Subcutaneous abdominal adipose tissue (tissue), 5 donors: ENCODE measurements around the gene RUSF1.

Experiments used
- H3K27ac ChIP-seq: one replicate; pipeline ENCODE4 v1.7.0; 2013; ENCODE audit warnings: low read depth, mild to moderate bottlenecking, inconsistent platforms, low read length, moderate library complexity
- H3K27me3 ChIP-seq, 5 donors: one replicate each; pipeline ENCODE4 v1.7.0; 2013; ENCODE audit warnings: low read length in 5 of 5, inconsistent platforms in 1 of 5; ENCODE audit not compliant: control insufficient read depth in 5 of 5, insufficient read depth in 4 of 5
- H3K36me3 ChIP-seq, 5 donors: one replicate each; pipeline ENCODE4 v1.7.0; 2013; ENCODE audit warnings: low read length in 5 of 5; ENCODE audit not compliant: control insufficient read depth in 5 of 5, insufficient read depth in 5 of 5
- H3K4me1 ChIP-seq, 5 donors: one replicate each; pipeline ENCODE4 v1.7.0; 2013; ENCODE audit warnings: low read length in 5 of 5, mild to moderate bottlenecking in 3 of 5, moderate library complexity in 1 of 5; ENCODE audit not compliant: control insufficient read depth in 5 of 5, insufficient read depth in 5 of 5
- H3K4me3 ChIP-seq, 5 donors: one replicate each; pipeline ENCODE4 v1.7.0; 2013; ENCODE audit warnings: low read length in 5 of 5, low read depth in 1 of 5
- H3K9ac ChIP-seq, 5 donors: one replicate each; pipeline ENCODE4 v1.7.0; 2013; ENCODE audit warnings: low read length in 5 of 5, mild to moderate bottlenecking in 4 of 5, moderate library complexity in 3 of 5
- H3K9me3 ChIP-seq, 5 donors: one replicate each; pipeline ENCODE4 v1.7.0; 2013; ENCODE audit warnings: low read length in 5 of 5; ENCODE audit not compliant: control insufficient read depth in 5 of 5
- donor health status: healthy.
- donor health status: healthy.
- donor health status: healthy.
- donor health status: healthy.
- donor health status: healthy.

RUSF1 gene

DNA sequence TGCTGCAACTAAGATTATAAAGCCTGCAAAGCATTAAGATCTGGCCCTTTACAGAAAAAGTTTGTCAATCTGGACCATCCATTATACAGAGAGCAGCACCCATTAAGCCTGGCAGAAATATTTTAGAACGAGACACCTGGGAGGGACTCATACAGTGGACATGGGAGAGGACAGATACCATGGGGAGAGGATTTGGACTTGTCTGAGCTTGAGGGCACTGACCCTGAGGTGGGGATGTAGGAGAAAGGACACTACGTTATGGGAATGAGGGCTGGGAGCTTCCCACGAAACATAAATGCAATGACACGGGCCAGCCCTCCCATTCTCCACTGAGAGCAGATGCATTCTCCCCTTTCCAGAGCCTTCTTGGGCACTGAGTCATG is 6.2 kb downstream of the RUSF1 start:
- Histone ChIP-seq H3K9ac (peak overlapping the region in 1 of 5 donors; percentile 15), H3K27me3 (no peaks in the 10 kb centered on the region), H3K4me3 (no peak overlapping the region), H3K9me3 (no peaks in the 10 kb centered on the region), H3K36me3 (peaks cover 3 to 48% (median 38%) of the 10 kb centered on the region in 5 donors), H3K27ac (no peak overlapping the region), H3K4me1 (peaks cover 4 to 21% (median 11%) of the 10 kb centered on the region in 5 donors)

DNA sequence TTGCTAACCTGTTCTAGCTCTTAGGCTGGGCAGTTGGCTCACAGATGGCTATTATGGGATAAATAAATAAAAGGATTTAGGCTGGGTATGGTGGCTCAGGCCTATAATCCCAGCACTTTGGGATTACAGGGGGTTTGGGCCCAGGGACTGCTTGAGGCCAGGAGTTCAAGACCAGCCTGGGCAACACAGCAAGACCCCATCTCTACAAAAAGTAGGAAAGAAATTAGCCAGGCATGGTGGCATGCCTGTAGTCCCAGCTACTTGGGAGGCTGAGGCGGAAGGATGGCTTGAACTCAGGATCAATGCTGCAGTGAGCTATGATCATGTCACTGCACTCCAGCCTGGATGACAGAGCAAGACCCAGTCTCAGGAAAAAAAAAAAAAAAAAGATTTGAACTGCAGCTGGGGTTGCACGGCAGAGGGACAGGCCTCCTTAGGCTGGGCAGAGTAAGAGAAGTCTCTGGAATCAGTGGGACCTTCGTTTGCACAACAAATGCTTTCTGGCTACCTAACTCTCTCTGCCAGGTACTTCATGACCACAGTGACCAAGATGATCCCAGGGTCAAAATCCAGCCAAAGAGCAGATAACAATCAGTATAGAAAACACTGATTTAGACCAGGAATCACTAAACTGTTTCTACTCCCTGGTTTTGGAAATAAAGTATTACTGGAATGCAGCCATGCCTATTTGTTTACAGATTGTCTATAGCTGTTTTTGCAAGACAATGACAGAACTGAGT is 6.8 kb downstream of the RUSF1 start:
- Histone ChIP-seq H3K27ac (no peak overlapping the region), H3K36me3 (peaks cover 3 to 53% (median 44%) of the 10 kb centered on the region in 5 donors), H3K4me1 (peaks cover 0 to 16% (median 5%) of the 10 kb centered on the region in 5 donors), H3K27me3 (no peaks in the 10 kb centered on the region), H3K9me3 (no peaks in the 10 kb centered on the region), H3K4me3 (no peak overlapping the region), H3K9ac (peak overlapping the region in 1 of 5 donors; percentile 15)

DNA sequence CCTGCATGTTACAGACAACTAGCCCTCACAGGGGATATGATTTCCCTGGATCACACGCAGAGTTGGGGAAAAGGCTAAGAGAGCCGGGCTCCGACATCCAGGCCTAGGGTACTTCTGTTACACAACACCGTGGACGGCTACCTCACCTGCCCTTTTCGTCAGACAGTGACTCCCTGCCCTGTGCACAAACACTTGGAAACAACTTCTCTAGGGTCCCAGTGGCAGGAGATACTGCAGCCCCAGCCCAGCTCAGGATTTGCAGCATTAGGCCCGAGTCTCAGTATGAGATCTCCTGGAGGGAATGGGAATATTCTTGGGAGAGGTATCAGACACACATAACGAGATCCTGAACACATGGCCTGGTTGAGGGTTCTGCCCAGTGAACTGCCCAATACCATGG is 8.3 kb downstream of the RUSF1 start:
- H3K36me3 ChIP-seq: peaks cover 5 to 59% (median 53%) of the 10 kb centered on the region in 5 donors

DNA sequence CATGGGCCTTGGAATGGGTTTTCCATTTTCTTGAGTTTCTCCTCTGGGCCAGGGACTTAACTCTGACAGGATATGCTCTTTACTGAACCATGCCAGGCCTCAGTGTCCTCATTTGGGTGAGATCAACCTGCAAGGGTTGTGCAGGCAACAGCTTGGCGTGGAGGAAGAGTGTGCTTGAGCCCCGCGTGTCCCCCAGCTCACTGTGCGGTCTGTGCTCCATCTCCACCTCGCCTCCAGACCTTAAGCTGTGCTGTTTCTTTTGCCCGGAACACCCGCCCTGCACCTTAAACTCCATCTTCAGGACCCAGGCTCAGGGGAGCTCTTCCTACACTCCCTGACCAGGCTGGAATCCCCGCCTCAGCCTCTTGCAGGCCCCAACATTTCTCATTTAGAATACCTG is 9.7 kb downstream of the RUSF1 start:
- no peaks in the 10 kb centered on the region for H3K4me1 ChIP-seq
- H3K36me3 ChIP-seq: peaks cover 5 to 69% (median 66%) of the 10 kb centered on the region in 5 donors

More for the DNA sequence above, 8.3 kb downstream of the RUSF1 start:
- Histone ChIP-seq H3K27ac (no peak overlapping the region), H3K4me1 (peaks cover 0 to 9% (median 2%) of the 10 kb centered on the region in 5 donors), H3K9ac (no peak overlapping the region), H3K4me3 (no peak overlapping the region), H3K27me3 (no peaks in the 10 kb centered on the region), H3K9me3 (no peaks in the 10 kb centered on the region)

DNA sequence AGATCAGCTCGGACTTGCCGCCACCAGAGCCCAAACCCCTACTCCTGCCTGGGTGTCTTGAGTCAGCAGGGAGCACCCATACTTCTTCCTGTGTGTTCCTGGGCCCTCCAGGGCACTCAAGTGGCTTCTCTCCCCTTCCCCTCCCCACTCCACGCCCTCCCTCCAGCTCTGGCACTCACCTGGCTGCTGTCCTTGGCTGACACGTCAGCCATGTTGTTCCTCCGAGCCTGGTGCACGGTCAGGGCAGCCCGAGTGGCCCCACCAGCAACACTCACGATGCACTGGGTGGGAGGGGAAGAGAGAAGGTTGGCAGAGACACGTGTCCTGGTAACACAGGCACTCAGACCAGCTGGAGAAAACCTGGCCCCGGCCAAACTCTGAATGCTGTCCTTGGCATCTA is 11.5 kb downstream of the RUSF1 start:
- Histone ChIP-seq H3K27me3 (no peaks in the 10 kb centered on the region), H3K36me3 (peaks cover 5 to 87% (median 84%) of the 10 kb centered on the region in 5 donors), H3K4me1 (no peaks in the 10 kb centered on the region), H3K9me3 (no peaks in the 10 kb centered on the region), H3K27ac (no peak overlapping the region), H3K9ac (no peak overlapping the region), H3K4me3 (no peak overlapping the region)

More for the DNA sequence above, 9.7 kb downstream of the RUSF1 start:
- Histone ChIP-seq H3K27me3 (no peaks in the 10 kb centered on the region), H3K9me3 (no peaks in the 10 kb centered on the region), H3K4me3 (no peak overlapping the region), H3K27ac (no peak overlapping the region), H3K9ac (no peak overlapping the region)

DNA sequence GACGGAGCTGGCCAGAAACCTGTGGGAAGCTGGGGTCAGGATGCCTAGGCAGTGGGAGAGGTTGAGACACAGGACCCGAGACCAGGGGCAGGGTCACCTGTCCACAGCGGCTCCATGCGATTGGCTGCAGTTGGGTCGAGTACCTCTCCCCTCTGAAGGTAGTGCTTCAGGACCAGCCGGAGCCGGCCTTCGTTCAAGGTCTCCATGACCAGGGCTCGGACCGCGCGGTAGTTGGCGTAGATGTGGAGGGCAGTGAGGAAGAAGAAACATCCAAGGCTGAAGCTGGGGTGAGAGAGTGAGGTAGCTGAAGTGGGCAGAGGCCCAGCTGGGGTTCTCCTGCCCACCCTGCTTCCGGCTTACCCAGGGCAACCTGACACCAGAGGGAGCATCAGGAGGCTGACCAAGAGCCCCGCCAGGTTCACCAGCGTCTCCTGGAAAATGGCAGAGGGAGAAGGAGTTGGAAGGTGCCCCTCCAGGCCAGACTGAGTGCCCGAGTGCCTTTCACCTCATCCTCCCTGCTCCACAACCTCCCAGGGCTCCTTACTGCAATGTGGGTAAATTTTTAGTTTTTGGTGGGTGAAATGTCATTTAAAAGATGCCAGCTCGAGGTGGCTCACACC is 14.6 kb downstream of the RUSF1 start:
- no peak overlapping the region for H3K9ac ChIP-seq
- H3K27me3 ChIP-seq: no peaks in the 10 kb centered on the region
- H3K36me3 ChIP-seq: peaks cover 2 to 90% (median 84%) of the 10 kb centered on the region in 5 donors
- H3K4me3 ChIP-seq: no peak overlapping the region
- no peaks in the 10 kb centered on the region for H3K9me3 ChIP-seq
- H3K27ac ChIP-seq: no peak overlapping the region
- peaks cover 0 to 3% (median under 1%) of the 10 kb centered on the region in 5 donors for H3K4me1 ChIP-seq

DNA sequence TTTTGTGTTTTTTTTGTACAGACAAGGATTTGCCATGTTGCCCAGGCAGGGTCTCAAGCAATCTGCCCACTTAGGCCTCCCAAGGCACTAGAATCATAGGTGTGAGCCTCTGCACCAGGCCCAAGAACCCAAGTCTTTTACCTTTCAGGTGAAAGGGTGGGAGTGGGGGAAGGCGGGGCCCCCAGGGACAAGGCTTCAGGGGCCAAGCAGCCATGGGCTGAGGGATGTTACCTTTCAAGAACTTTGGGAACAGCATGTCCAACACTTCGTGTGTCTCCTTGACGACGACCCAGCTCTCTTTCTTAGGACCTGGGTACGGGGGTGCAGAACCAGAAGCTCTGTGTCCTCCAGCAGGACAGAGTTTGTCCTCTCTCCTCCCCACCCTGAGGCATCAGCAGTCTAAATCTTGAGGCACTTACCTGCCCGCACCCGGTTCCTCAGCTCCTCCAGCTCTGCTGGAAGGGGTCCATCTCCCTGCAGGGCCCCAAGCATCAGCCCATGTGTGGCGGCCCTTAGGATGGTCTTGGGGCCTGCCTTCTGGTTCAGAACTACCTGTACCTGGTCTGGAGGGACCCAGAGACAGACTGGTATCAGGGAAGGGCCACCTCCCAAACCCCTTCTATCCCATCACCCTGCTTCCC is 16.3 kb downstream of the RUSF1 start:
- Histone ChIP-seq H3K27me3 (peaks cover 0 to 11% (median 9%) of the 10 kb centered on the region in 5 donors), H3K36me3 (peaks cover 2 to 73% (median 68%) of the 10 kb centered on the region in 5 donors), H3K9me3 (no peaks in the 10 kb centered on the region), H3K9ac (no peak overlapping the region), H3K27ac (no peak overlapping the region), H3K4me3 (no peak overlapping the region), H3K4me1 (peaks cover 3 to 21% (median 18%) of the 10 kb centered on the region in 5 donors)

DNA sequence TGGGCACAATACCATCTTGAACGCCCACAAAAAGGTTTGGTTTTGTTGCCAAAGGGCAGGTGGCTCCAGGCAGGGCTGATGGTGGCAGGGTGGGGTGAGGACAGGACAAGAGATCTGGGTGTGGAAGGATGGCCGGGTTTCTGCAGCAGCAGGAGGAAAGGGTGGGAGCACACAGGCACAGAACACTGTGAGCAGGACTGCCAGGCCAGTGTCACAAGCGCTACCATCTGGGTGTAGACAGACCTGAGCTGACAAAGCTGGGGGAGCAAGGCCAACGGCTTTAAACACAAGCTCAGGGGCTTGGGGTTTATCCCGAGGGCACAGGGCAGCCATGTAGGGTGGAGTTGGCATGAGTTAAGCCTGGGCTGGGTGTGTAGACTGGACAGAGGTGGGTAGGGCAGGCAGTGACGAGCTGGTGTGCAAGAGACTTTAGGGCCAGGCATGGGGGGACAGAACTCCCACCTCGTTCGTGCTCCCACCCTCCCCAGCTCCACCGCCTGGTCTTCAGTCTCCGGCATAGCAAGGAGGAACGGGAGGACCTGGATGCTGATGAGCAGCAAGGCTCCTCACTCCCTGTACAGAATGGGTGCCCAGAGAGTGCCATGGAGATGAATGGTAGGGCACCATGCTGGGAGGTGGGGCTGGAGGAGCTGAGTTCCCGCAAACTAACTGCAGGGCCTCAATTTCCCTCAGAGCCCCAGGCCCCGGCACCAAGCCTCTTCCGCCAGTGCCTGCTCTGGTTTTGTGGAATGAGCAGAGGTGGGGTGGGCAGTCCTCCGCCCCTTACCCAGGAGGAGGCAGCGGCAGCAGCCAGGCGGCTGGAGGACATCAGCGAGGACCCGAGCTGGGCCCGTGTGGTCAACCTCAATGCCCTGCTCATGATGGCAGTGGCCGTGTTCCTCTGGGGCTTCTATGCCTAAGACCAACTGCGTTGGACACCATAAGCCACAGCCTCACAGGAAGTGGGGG is 18.3 kb downstream of the RUSF1 start:
- Histone ChIP-seq H3K4me3 (no peak overlapping the region), H3K27me3 (peaks cover 6 to 25% (median 25%) of the 10 kb centered on the region in 5 donors), H3K4me1 (peaks cover 3 to 21% (median 18%) of the 10 kb centered on the region in 5 donors), H3K9me3 (no peaks in the 10 kb centered on the region), H3K9ac (no peak overlapping the region), H3K27ac (no peak overlapping the region), H3K36me3 (peaks cover 0 to 53% (median 48%) of the 10 kb centered on the region in 5 donors)

DNA sequence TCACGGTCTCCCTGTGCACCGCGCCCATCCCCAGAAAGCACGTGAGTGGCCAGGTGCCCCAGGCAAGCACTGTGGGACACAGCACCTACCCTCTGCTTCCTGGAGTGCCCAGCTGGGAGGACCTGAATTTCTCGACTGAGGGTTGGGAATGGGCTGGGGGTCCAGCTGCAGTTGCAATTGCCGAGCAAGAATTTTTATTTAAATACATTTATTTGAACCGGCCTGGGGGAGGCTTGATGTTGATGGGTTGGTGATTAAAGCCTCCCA is 19.0 kb downstream of the RUSF1 start:
- H3K4me1 ChIP-seq: peaks cover 3 to 21% (median 18%) of the 10 kb centered on the region in 5 donors
- peaks cover 0 to 46% (median 42%) of the 10 kb centered on the region in 5 donors for H3K36me3 ChIP-seq
- H3K9me3 ChIP-seq: no peaks in the 10 kb centered on the region
- H3K9ac ChIP-seq: no peak overlapping the region
- no peak overlapping the region for H3K27ac ChIP-seq
- H3K4me3 ChIP-seq: no peak overlapping the region
- H3K27me3 ChIP-seq: peaks cover 6 to 30% (median 26%) of the 10 kb centered on the region in 5 donors
